Epithelial cell of esophagus (primary cell): ENCODE data around the gene PCNX4.
A peak's percentile ranks its signal among the peaks of the same experiment; 100 is the strongest.
"Not testable (repeated sequence)": the region's sequence is repeated elsewhere in the genome, so short reads cannot be mapped to it uniquely, and the experiment has no call there.

ENCODE experiments used
- DNase-seq: peaks from one replicate; pipeline ENCODE4 v3.0.0; 2010; ENCODE audit warnings: low read depth
- H3K4me3 ChIP-seq: 2 replicates; pipeline ENCODE4 v1.5.1; 2011; ENCODE audit warnings: mild to moderate bottlenecking, low read length, control low read depth
- TF ChIP-seq, protein P1 (sequence below): IDR thresholded peaks from 2 replicates; pipeline ENCODE4 v1.5.1; 2011; ENCODE audit warnings: low read depth, mild to moderate bottlenecking, low read length, control low read depth, inconsistent platforms; ENCODE audit not compliant: insufficient read depth; ENCODE audit errors: missing control alignments

PCNX4 gene

DNA sequence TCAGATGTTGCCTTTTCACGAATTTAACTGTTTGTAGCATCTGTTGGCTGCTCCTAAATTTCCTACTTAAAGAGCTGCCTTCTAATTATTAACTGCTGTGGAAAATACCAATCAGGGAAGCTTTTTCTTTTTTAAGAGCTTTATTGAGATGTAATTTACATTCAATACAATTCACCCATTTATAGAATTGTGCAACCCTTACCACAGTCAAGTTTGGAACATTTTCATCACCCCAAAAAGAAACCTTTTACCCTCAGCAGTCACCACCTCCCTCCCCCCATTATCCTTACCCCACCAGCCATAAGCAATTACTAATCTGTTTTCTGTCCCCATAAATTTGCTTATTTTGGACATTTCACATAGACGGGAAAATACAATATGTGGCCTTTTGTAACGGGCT lies 1.4 kb downstream of the PCNX4 start:
- H3K4me3 ChIP-seq: peak overlapping the region; percentile 91
- DNase-seq: no peak
- TF ChIP-seq, protein P1, sequence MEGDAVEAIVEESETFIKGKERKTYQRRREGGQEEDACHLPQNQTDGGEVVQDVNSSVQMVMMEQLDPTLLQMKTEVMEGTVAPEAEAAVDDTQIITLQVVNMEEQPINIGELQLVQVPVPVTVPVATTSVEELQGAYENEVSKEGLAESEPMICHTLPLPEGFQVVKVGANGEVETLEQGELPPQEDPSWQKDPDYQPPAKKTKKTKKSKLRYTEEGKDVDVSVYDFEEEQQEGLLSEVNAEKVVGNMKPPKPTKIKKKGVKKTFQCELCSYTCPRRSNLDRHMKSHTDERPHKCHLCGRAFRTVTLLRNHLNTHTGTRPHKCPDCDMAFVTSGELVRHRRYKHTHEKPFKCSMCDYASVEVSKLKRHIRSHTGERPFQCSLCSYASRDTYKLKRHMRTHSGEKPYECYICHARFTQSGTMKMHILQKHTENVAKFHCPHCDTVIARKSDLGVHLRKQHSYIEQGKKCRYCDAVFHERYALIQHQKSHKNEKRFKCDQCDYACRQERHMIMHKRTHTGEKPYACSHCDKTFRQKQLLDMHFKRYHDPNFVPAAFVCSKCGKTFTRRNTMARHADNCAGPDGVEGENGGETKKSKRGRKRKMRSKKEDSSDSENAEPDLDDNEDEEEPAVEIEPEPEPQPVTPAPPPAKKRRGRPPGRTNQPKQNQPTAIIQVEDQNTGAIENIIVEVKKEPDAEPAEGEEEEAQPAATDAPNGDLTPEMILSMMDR: no peak

DNA sequence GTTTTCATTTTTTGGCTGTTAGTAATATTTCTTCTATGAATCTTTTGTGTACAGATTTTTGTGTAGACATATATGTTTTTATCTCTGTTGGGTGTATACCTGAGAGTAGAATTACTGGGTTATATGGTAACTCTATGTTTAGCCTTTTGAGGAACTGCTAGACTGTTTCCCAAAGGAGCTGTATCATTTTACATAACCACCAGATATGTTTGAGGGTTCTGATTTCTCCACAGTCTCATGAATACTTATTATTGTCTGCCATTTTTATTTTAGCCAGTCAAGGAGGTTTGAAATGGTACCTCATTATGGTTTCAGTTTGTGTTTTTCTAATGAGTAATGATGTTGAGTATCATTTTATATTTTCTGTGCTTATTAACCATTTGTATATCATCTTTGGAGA lies 1.9 kb downstream of the PCNX4 start:
- no peak for DNase-seq
- TF ChIP-seq, protein P1: no peak
- H3K4me3 ChIP-seq: peak overlapping the region; percentile 91

DNA sequence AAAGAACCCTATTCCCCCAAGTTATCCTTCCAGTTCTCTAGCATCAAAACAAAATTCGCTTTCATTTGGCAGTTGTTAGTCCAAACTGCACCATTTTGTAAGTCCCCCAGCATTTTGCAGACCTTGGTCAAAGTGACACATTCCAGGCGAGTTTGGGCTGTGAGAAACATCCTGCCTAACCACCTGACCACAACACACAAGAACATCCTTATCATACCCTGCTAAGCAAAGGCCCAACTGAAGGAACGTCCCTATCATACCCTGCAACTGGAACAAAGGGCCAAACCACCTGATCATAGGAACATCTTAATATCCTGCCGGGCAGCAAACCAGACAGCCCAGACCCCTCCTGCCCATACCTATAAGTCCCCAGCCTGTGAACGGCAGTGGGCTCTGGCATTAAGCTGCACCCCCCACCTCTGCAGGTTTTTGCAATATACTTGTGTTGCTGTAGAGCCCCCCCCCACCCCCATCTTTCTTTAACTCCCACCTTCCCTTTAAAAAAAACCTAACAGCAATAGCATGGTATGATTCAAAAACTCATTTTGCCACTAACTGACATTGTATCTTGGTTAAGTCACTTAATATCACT lies 2.7 kb downstream of the PCNX4 start:
- H3K4me3 ChIP-seq: no peak overlapping the region
- TF ChIP-seq, protein P1: no peak
- DNase-seq: peak; percentile 39

DNA sequence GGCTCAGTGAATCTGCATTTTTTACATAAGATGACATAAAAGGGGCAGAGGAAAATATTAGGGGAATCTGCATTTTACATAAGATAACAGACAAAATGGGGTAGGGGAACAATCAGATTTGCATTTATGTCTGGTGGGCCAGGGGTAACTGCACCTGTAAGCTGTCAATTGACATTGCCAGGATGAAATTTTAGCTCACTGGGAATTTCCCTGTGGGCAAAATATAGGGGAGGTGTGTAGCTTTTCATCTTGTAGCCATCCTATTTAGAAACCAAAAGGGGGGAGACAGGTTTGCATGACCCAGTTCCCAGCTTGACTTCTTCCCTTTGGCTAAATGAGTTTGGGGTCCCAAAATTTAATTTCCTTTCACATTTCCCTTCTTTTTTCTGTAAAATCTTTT lies 3.5 kb downstream of the PCNX4 start:
- no peak for DNase-seq
- TF ChIP-seq, protein P1: no peak

DNA sequence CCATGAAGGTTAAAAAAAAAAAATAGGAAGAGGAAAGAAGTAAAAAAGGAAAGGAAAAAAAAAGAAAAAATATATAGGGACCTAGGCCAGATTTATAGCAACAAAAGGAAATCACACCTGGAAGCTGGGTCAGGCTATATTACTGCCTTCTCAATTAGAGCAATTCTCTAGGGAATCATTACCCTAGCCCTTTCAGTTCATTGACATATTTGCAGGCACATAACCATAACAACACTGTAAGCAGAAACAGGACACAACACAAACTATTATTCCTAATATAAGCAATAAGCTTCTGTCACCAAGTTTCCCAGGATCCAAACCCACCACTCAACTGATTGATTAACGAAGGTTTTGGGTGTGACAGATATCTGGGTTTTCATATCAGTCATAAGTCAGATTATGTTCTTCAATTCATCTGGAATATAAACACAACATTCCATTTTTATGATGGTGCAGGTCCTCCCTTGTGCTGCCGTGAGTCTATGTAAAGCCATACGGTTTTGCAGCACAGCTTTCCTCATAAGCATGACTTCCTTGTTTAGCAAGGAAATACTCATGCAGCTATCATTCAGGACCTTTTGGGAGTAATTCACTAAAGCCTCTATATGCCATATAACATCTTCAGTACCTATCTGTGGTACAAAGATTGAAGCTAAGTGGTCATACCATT lies 4.2 kb downstream of the PCNX4 start:
- DNase-seq: peak; percentile 83
- no peak overlapping the region for H3K4me3 ChIP-seq
- TF ChIP-seq, protein P1: no peak

More for the DNA sequence above, 3.5 kb downstream of the PCNX4 start:
- H3K4me3 ChIP-seq: no peak overlapping the region

DNA sequence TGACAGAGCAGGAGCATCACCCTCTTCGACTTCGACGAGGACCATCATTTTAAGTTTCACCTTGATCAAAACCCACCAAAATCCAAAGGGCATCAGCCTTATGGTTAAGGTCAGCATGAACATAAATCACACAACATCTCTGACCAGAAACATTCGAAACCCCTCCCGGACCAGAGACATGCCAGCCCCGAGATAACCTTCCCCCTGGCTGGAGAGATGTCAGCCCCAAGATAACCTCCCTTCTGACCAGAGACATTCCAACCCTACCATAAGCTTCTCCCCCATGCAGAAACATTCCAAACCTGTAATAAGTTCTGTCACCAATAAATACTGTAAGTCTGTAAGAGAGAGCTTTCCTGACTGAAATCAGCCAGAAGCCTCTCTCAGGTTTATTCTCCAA lies 6.3 kb downstream of the PCNX4 start:
- no peak overlapping the region for H3K4me3 ChIP-seq
- DNase-seq: no peak
- TF ChIP-seq, protein P1: no peak

DNA sequence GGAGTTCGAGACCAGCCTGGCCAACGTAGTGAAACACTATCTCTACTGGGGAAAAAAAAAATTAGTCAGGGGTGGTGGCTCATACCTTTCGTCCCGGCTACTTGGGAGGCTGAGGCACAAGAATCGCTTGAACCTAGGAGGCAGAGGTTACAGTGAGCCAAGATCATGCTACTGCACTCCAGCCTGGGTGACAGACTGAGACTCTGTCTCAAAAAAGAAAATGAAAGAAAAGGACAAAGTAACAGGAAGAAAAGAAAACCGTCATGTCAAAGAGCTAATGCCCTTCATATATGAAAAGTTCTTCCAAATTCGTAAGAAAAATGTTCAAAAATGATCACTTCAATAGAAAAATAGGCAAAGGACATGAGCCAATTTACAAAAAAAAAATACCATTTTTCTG lies 8.1 kb downstream of the PCNX4 start:
- not testable (repeated sequence) for H3K4me3 ChIP-seq, DNase-seq
